Epithelial cell of esophagus (primary cell): ENCODE data around the gene POLR1D.
A peak's percentile ranks its signal among the peaks of the same experiment; 100 is the strongest.

ENCODE experiments used
- DNase-seq: peaks from one replicate; pipeline ENCODE4 v3.0.0; 2010; ENCODE audit warnings: low read depth
- H3K4me3 ChIP-seq: 2 replicates; pipeline ENCODE4 v1.5.1; 2011; ENCODE audit warnings: mild to moderate bottlenecking, low read length, control low read depth
- TF ChIP-seq, protein P1 (sequence below): IDR thresholded peaks from 2 replicates; pipeline ENCODE4 v1.5.1; 2011; ENCODE audit warnings: low read depth, mild to moderate bottlenecking, low read length, control low read depth, inconsistent platforms; ENCODE audit not compliant: insufficient read depth; ENCODE audit errors: missing control alignments

Gene POLR1D, protein sequence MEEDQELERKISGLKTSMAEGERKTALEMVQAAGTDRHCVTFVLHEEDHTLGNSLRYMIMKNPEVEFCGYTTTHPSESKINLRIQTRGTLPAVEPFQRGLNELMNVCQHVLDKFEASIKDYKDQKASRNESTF

DNA sequence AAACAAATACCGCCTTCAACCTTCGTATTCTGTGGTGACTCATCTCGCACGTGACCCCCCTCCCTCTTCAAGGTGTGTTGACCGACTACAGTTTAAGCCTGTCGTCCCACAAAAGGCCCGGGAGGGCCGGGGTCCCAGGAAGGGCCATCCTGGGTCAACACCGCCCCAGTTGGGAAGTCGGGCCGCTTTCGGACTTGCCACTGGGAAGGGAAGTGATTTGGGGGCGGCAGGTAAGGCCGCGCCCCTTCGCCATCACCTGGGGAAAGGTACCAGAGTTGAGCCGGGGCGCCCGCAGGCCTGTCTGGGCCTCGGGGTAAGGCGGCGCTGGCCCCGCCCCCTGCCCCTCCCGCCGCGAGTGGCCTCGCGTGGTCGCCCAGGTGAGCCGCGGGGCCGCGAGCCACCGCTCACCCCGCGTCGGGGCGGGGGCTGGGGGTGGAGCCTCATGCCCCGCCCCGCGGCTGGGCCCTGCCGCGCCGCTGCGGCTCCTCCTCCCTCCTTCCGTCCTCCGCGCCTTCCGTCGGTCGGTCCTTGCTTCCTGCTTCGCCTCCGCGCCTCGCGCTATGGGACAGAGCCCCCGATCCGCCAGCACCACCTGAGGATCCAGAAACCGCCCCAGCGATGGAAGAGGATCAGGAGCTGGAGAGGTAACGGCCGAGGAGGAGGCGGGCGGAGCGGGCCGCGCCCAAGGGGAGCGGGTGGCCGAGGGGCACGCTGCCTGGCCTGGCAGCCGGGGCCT lies at the start of gene POLR1D:
Gene POLR1D, plus strand, starts transcription at position 527 of the 736 bp plus-strand sequence. Its CDS starts 92 bp downstream, at position 619.
- peak; percentile 94 for DNase-seq
- peak within 1 kb of the TSS; percentile 83 for H3K4me3 ChIP-seq
- TF ChIP-seq, protein P1, sequence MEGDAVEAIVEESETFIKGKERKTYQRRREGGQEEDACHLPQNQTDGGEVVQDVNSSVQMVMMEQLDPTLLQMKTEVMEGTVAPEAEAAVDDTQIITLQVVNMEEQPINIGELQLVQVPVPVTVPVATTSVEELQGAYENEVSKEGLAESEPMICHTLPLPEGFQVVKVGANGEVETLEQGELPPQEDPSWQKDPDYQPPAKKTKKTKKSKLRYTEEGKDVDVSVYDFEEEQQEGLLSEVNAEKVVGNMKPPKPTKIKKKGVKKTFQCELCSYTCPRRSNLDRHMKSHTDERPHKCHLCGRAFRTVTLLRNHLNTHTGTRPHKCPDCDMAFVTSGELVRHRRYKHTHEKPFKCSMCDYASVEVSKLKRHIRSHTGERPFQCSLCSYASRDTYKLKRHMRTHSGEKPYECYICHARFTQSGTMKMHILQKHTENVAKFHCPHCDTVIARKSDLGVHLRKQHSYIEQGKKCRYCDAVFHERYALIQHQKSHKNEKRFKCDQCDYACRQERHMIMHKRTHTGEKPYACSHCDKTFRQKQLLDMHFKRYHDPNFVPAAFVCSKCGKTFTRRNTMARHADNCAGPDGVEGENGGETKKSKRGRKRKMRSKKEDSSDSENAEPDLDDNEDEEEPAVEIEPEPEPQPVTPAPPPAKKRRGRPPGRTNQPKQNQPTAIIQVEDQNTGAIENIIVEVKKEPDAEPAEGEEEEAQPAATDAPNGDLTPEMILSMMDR, result no peak

GRCh38 chr13:27572234-27572901 lies 49.3 kb upstream of the POLR1D start:
- no peak for DNase-seq
- TF ChIP-seq, protein P1, result no peak
- no peak overlapping the region for H3K4me3 ChIP-seq

GRCh38 chr13:27573265-27573664 lies 48.4 kb upstream of the POLR1D start:
- TF ChIP-seq, protein P1, result no peak
- H3K4me3 ChIP-seq, result no peak overlapping the region
- DNase-seq, result peak; percentile 81

DNA sequence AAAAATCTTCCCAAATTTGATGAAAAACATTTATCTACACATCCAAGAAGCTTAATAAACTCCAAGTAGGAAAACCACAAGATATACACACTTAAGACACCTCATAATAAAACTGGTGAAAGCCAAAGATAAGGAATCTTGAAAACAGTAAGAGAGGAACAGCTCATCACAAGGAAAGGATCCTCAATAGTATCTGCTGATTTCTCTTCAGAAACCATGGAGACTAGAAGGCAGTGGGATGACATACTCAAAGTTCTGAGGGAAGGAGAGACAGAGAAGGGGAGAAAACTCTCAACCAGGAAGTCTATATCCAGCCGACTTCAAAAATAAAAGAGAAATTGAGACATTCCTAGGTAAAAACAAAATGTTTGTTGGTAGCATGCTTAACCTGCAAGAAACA lies 47.0 kb upstream of the POLR1D start:
- TF ChIP-seq, protein P1, result no peak
- no peak for DNase-seq
- H3K4me3 ChIP-seq, result no peak overlapping the region

GRCh38 chr13:27578121-27579030 lies 43.3 kb upstream of the POLR1D start:
- no peak overlapping the region for H3K4me3 ChIP-seq
- peak; percentile 97 for DNase-seq
- TF ChIP-seq, protein P1, result no peak

DNA sequence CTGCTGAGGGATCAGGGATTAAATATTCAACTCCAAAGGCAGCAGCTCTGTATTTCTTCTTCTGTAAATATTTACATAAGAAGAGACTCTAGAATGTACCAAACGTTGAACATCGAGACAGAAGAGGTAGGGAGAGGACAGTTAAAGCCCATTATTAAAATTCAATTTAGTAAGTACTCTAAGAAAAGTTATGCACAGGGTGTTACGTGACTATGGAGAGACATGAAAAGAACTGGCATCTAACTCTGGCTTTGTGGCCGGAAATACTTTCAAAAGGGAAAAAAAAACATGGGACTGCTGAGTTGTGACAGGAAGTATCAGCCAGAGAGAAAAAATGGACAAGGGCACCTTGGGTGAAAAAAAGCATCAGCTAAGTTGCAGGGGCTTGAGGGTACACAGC lies 38.0 kb upstream of the POLR1D start:
- TF ChIP-seq, protein P1, result no peak
- H3K4me3 ChIP-seq, result no peak overlapping the region
- DNase-seq, result no peak
